Measurements from ENCODE around the gene KRT16.
"Not testable (repeated sequence)": the region's sequence is repeated elsewhere in the genome, so short reads cannot be mapped to it uniquely, and the experiment has no call there.

The KRT16 gene

GRCh38 chr17:41612376-41613160 is at the start of gene KRT16:
KRT16 (minus strand) TSS chr17:41612767; CDS start chr17:41612688, 79 bp downstream.
- in situ Hi-C loops (cut with HindIII; ENCODE audit: low sequenced_read_pairs); DNase-seq (ENCODE audit: low read depth); H3K4me3 ChIP-seq (ENCODE audit: low read depth, low read length): not testable (repeated sequence)

- H3K4me3 ChIP-seq (ENCODE audit: low read depth, low read length), result no peak overlapping the region
- in situ Hi-C loops (cut with HindIII; ENCODE audit: low sequenced_read_pairs), result loop anchor here (25.0 kb wide), 1 partner anchor 748 kb away; no protein-coding TSS in a partner anchor
- no peak for TF ChIP-seq CTCF (IDR thresholded peaks at IDR 0.05; ENCODE audit: low read depth, low read length, missing control alignments)
- DNase-seq (ENCODE audit: low read depth), result no peak
Observed at GRCh38 chr17:41660221-41660711, 47.7 kb upstream of the KRT16 start.

GRCh38 chr17:41659427-41660212 is 47.1 kb upstream of the KRT16 start:
- no peak for TF ChIP-seq CTCF (IDR thresholded peaks at IDR 0.05; ENCODE audit: low read depth, low read length, missing control alignments)
- in situ Hi-C loops (cut with HindIII; ENCODE audit: low sequenced_read_pairs), result loop anchor here (25.0 kb wide), 1 partner anchor 747 kb away; no protein-coding TSS in a partner anchor
- no peak for DNase-seq (ENCODE audit: low read depth)
- no peak overlapping the region for H3K4me3 ChIP-seq (ENCODE audit: low read depth, low read length)

- no peak for DNase-seq (ENCODE audit: low read depth)
- H3K4me3 ChIP-seq (ENCODE audit: low read depth, low read length), result no peak overlapping the region
- no peak for TF ChIP-seq CTCF (IDR thresholded peaks at IDR 0.05; ENCODE audit: low read depth, low read length, missing control alignments)
- in situ Hi-C loops (cut with HindIII; ENCODE audit: low sequenced_read_pairs), result loop anchor here (25.0 kb wide), 1 partner anchor 747 kb away; no protein-coding TSS in a partner anchor
Observed at GRCh38 chr17:41658846-41659245, 46.3 kb upstream of the KRT16 start.

- no peak for TF ChIP-seq CTCF (IDR thresholded peaks at IDR 0.05; ENCODE audit: low read depth, low read length, missing control alignments)
- in situ Hi-C loops (cut with HindIII; ENCODE audit: low sequenced_read_pairs), result loop anchor here (25.0 kb wide), 1 partner anchor 746 kb away; no protein-coding TSS in a partner anchor
- no peak for DNase-seq (ENCODE audit: low read depth)
- no peak overlapping the region for H3K4me3 ChIP-seq (ENCODE audit: low read depth, low read length)
Observed at GRCh38 chr17:41657936-41658335, 45.4 kb upstream of the KRT16 start.

- in situ Hi-C loops (cut with HindIII; ENCODE audit: low sequenced_read_pairs), result loop anchor here (25.0 kb wide), 1 partner anchor 745 kb away; no protein-coding TSS in a partner anchor
- DNase-seq (ENCODE audit: low read depth), result no peak
- no peak overlapping the region for H3K4me3 ChIP-seq (ENCODE audit: low read depth, low read length)
- TF ChIP-seq CTCF (IDR thresholded peaks at IDR 0.05; ENCODE audit: low read depth, low read length, missing control alignments), result no peak
Observed at GRCh38 chr17:41657176-41657754, 44.7 kb upstream of the KRT16 start.
